GM18870 (cell line): ENCODE results near the gene PROSER2.
"Not testable (repeated sequence)": the region's sequence is repeated elsewhere in the genome, so short reads cannot be mapped to it uniquely, and the experiment has no call there.

ENCODE experiments used
- ATAC-seq: cut with Tn5 transposase; IDR thresholded peaks from one replicate; pipeline ENCODE4 v1.9.1; 2021; ENCODE audit warnings: moderate library complexity; ENCODE audit not compliant: unreplicated experiment

The PROSER2 gene

DNA sequence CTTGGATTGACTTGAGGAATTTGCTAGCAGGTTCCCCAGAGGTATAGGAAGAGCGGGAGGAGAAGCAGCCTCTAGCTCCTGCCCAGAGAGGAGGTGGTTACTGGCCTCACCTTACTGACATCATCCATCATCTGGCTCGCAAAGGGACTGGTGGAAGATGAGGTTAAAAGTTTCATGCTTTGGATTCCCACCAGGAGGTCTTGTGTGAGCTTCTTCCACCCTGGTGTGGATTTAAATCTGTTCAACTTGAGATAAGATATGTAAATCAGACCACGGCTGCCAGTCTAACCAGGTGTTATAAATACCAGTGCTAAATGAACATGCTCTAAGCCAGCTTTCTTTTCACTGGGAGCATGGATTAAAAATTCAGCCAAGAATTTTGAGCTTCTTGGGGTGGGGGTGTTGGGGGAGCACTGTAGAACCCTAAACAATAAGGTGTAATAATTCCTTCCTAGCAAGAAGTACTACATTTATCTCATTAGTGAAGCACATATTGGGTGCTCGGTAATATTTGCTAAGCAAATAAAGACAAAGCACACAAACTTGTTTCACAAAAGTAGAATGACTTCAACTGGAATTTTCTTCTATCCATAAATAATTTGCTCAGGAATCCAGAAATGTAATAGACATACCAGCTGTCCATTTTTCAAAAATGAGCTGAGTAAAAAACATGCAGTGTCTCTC lies 7.8 kb downstream of the PROSER2 start:
- no peak for ATAC-seq

DNA sequence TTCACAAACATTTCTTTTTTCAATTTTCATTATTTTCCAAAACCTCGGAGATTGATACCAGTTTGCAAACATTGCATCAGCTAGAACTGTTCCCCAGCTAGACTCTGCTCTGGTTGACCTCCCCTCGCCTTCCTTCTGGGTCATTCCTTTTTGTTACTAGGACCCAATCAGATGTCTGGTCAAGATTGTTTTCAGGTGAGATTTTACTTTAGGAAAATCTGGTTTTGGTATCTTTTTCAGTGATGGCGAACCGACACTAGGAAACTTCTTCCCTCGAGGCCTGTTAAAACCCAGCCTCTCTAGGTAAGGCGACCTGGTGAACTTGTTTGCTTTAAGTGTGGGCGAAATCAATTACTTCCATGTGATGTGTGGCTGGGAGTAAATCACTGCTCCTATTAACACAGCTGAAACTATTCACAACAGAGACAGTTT lies 8.4 kb downstream of the PROSER2 start:
- ATAC-seq: no peak

DNA sequence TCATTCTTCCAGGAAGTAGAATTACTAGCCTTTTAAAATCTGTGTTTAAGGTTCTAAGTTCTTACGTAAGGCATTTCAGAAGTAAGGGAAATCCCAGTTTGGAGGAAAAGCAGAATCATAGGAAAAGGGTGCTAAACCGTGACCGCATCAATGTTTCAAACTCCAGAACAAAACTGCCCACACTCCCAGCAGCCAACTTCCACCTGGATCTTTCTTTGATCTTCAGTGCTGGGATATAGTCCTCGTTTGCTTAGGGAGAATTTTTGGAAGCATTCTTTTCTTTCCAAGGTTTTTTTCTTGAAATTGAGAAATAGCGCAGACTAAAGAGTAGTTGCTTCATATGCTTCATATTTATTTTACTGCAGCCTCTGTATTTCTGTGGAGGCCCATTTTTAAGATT lies 8.9 kb downstream of the PROSER2 start:
- ATAC-seq: no peak

DNA sequence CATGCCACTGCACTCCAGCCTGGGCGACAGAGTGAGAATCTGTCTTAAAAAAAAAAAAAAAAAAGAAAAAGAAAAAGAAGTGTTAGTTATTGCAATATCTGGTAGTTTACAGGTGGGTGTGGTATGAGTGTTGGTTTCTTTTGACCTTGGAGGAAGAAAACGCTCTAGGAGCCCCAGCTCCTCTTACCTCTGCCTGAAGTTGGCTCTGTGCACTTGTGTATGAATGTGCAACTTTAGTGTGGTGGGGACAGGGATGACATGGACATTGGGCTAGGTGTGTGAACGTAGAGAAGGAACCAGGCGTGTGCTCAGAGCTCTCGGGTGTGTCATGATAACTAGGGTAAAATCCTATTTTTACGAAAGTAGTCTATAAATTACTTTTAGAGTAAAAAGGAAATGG lies 11.9 kb downstream of the PROSER2 start:
- no peak for ATAC-seq

DNA sequence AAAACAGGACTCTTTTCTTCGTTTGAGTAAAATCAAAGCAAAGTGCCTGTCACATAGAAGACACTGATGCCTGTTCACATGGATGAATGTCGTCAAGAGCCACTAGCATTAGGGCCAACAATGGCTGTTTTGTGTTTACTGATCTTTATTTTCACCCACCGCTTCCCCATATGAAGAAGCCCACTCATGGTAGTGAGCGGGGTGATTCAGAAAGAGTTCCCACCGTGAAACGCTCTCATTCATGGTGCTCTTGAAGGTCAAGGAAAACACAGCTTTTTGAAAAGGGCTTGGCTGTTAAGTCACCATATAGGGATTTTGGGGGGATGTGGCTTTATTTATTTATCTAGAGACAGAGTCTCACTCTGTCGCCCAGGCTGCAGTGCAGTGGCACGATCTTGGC lies 12.5 kb downstream of the PROSER2 start:
- ATAC-seq: no peak

DNA sequence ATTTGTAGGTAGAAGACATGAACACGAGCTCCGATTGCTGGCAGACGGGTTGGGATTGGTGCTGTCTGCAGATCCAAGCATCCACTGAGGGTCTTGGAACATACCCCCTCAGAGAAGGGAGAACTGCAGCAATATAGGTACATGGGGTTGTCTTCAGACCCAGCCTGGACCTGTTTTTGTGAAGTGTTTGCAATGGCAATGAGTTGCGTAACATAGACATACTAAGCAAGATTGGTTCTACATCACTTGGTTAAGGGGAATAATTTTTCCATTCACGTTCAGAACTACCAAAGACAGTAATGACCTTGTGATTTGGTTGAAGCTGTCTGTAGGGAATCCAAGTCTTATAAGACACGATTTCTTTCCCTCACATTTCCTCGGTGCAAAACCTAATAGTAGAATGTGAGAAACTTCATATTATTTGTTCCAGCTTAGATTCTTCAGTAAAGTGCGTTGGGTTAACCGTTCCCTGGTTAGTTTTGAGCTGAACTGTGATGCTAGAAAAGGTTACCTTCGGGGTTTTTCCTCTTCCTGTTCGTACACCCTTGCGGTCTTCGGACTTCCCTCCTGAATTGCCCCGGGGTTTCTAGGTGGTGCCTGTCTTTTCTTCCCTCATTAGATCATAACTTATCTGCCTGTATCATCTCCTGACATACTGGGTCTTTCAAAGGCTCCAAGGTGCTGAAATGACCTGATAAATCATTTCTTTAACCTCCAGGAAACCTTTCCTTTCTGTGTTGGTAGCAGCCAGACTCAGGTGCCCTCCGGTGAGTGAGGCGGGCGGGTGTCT lies 14.4 kb downstream of the PROSER2 start:
- no peak for ATAC-seq

DNA sequence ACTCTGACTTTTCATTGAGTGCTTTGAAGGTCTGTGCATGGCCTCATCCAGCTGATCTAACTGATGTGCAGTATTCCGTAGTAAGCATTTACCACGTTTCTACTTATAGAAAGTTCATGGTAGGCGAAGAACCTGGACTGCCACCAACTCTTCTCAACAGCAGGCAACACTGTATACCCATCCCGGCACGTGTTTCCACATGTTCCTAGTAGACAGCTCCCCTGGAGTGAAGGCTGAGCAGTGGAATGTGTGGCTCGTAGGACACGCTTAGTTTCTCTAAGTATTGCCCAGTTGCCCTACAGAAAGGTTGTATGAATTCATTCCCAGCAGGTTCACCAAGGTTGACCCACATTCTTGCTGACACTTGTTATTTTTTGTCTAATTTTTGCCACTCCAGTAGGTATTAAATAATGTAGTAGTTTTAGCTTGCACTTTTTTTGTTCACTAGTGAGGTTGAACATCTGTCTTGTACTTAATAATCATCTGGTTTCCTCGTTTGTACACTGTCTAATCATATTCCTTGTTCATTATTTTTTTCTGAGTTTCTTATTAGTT lies 15.2 kb downstream of the PROSER2 start:
- no peak for ATAC-seq

DNA sequence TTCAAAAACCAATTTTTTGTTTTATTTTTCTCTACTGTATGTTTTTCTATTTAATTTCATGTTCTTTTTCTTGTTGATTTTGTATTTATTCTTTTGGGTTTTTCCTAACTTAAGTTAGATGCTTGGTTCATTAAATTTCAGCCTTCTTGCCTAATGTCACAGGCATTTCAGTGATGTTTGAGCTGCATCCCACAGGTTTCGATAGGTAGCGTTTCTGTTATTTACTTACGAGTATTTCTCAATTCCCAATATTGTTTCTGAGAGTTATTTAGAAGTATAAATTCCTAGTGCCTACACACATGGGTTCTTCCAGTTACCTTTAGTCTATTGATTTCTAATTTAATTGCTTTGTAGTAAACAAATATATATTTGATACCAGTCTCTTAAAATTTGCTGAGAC lies 18.2 kb downstream of the PROSER2 start:
- no peak for ATAC-seq

DNA sequence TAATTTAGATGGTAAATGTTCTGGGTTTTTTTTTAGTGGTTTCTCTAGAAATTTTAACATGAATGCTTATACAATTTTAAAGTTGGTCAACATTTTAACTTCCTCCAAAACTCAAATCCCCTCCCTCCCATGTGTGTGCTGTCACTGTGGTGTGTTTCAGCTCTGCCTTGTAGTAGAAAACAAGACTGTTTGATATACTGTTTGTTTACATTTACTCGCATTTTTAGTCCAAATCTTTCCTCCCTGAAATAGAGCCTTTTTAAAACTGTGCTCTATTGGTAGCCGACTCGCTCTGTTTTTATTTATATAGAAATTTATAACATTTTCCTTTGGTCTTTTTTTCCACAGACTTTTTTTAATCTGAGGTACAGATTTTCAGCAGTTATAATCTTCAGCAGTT lies 19.3 kb downstream of the PROSER2 start:
- ATAC-seq: no peak

DNA sequence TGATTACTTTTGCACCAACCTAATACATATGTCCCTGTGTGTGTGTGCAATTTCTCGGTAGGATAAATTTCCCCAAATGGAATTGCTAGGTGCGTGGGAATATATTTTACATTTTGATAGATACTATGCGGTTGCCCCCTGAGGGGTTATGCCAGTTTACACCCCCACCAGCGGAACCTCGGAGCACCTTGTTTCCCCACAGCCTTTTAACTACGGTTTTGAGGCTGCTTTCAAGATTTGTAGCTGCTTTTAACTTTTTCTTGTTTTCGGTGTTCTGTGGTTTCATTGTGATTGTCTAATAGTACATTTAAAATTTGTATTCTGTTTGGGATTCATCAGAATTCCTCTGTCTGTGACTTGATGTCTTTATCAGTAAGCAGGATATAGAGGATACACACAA lies 22.0 kb downstream of the PROSER2 start:
- ATAC-seq: no peak

DNA sequence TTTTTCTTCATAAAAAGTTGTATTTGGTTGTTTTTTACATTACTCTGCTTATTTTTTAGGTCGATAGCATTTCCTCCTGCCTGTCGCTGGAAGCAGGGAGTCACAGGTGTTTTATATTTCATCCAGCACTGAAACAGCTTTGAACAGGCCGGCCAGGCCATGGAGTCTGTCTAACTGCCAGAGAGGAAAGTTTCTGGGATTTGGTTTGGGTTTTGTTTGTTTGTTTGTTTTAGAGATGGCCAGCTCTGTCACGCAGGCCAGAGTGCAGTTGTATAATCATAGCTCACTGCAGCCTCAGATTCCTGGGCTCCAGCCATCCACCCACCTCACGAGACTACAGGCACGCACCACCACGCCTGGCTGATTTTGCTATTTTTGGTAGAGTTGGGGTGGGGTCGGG lies 23.4 kb downstream of the PROSER2 start:
- ATAC-seq: no peak

DNA sequence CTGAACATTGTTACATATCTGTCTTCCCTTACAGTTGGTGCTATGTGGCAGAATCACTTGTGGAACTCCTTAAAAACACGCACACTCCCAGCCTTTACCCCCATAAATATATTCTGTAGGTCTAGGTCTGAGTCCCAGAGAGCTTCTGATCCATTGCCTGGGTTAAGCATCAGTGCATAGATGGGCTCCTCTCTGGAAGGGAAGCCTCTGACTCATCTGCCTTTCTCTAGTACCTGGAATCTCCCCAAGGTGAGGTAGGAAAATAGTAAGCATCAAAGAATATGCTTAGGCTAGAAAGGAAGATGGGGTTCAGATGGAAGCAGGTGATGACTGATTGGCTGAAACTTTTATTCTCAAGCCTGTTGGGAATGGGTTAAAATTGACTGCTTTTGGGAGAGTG lies 26.1 kb downstream of the PROSER2 start:
- no peak for ATAC-seq

DNA sequence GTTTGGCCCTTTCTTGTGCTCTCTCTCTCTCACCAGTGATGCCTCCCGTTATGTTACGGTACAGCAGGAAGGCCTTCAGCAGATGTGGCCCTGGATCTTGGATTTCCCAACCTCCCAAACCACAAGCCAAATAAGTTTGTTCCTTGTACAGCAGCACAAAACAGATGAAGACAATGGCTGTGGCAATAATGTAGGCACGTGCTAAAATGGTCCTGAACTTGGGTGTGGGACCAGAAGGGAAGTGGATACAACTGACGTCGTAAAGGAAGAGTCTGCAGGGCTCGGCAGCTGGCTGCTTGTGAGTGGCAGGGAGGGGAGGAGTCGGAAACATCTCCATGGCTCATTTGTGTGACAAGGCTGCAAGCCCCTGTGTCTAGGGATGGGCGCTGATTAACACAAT lies 26.8 kb downstream of the PROSER2 start:
- ATAC-seq: no peak

DNA sequence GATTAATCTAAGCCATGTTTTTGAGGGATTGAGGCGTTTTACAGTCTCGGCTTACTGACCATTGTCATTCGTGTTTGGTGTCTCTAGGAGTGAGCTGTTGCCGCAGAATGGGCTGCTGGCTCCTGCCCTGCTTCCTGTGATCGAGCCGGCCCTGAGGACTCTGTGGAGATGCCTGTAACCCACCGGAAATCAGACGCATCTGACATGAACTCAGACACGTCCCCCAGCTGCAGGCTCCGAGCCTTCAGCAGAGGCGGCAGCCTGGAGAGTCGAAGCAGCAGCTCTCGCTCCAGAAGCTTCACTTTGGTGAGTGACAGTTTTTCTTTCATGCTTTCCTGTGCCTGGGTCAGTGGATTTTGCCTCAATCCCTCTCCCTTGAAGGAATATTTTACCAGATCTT lies 28.8 kb downstream of the PROSER2 start:
- no peak for ATAC-seq

DNA sequence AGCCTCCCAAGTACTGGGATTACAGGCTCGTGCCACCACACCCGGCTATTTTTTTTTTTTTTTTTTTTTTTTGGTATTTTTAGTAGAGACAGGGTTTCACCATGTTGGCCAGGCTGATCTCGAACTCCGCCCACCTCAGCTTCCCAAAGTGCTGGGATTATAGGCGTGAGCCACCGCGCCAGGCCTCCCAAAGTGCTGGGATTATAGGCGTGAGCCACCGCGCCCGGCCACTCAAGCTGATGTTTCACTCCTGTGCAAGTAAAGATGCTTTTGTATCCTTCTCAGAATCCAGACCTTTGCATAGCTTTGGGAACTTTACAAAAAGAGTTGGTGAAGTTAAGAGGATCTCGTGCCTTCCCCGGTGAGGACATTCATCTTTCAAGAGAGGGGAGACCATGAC lies 29.5 kb downstream of the PROSER2 start:
- ATAC-seq: not testable (repeated sequence)

DNA sequence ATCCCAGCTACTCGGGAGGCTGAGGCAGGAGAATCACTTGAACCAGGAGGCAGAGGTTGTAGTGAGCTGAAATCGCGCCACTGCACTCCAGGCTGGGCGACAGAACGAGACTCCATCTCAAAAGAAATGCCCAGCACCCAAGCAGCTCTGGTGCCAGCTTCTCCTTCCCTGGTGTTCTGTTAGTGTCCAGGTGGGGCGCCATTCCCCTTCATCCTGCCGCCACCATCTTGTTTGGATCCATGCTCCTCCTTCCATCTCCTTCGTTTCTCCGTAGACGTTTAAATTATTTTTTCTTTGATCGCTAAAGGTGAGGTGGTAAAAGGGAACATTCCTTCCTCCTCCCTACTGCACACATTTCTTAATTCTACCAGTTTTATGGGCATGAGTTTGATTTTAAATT lies 30.3 kb downstream of the PROSER2 start:
- ATAC-seq: no peak

DNA sequence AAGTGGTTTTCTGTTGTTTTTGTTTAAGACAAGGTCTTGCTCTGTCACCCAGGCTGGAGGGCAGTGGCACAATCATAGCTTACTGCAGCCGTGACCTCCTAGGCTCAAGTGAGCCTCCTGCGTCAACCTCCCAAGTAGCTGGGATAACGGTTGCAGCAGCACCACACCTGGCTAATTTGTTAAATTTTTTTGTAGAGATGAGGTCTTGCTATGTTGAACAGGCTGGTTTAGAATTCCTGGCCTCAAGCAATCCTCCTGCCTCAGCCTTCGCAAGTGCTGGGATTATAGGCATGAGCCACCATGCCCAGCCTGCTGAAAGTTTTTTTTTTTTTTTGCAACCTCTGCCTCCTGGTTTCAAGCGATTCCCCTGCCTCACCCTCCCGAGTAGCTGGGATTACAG lies 31.1 kb downstream of the PROSER2 start:
- no peak for ATAC-seq

DNA sequence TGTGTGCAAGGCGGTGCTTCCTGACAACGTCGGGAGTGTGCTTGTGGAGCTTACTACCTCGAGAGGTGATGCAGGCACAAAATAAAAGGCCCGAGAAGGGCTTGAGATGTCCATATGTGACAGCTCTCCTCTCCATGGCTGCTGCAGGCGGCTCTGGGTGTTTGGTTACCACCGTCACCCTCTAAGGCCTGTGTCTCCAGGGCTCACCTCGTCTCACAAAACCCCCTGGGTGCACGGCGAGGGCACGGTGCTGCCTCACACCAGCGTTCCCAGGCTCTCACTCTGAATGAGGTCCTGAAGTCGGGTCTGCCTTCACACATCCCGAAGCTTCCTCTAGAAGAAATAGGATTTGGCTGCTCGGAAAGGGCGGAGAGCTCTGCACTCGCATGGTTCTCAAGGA lies 32.9 kb downstream of the PROSER2 start:
- no peak for ATAC-seq

DNA sequence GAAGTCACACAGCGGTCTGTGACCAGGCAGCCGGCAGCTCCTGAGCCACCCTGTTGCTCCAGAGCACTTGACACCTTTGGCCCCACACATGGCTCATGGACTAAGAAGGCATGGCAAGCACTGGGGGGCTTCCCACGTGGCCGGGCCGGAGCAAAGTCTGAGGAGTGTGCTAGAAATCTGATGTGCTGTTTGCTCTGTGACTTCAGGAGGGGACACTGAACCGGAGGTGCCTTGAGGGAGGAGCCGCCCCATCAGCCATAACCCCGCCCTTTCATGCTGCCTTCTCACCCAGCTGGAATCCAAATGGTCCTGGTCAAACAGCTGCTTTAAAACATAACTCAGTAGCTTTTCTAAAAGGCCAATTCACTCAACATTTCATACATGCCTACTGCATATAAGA lies 33.5 kb downstream of the PROSER2 start:
- ATAC-seq: no peak

DNA sequence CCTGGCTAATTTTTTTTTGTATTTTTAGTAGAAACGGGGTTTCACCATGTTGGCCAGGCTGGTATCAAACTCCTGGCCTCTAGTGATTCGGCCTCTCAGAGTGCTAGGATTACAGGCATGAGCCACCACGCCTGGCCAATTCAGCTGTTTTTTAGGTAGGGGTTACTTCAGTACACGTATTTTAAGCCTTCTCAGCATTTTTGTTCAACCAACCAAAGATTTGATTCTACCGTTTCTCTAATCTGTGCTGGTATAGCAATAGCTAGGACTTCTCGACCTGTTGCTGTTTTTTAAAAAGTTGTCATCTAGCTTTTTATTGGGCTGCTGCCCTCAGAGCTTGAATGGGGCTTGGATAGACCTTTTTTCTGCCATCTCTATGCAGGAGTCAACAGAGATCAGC lies 34.9 kb downstream of the PROSER2 start:
- no peak for ATAC-seq

DNA sequence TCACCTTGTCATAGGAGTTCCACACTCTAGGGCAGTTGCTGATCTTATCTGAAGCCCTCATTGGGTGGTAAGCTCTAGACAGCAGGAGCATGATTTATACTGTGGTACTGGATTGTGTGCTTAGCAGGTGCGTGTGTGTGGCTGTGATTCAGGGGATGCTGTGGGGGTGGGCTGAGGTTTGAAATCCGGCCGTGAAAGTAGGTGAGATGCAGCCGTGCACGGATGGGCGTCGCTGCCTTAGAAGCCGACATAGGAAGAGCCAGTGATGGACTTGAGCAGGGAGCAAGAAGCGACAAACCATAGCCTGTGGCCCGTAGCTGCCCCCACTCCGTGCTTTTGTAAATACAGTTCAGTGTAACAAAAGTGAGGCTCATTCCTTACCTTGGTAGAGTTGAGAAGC lies 38.2 kb downstream of the PROSER2 start:
- ATAC-seq: no peak

DNA sequence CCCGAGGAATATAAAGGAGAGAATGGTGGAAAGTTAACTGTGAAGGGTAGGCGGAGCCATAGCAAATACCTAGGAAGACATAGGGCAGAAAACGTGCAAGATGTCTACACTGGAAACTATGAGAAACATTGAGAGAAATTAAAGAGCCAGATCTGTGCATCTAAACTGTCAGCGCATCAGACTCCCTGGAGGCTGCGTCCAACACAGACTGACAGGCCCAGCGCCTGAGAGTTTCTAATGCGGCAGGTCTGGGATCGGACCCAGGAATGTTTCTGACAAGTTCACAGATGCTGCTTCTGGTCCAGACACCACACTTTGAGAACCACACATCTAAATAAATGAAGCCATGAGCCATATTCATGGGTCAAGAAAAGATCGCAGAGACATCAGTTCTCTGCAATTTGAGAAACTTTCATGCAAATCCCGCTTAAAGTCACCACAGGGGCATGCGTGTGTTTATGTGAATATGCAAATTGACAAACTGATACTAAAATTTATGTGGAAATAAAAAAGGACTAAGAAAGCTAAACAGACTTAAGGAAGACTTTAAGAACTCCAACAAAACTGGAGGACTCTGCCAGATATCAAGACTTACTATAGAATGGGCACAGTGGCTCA lies 38.8 kb downstream of the PROSER2 start:
- no peak for ATAC-seq
